CD4-positive, alpha-beta T cell treated with Interleukin-10 for 1 hour (primary cell): ENCODE data around the gene MYG1.
"Not testable (repeated sequence)": the region's sequence is repeated elsewhere in the genome, so short reads cannot be mapped to it uniquely, and the experiment has no call there.

Experiments used
- DNase-seq: peaks from one replicate; pipeline ENCODE4 v3.0.0-alpha.2; 2020

The MYG1 gene

GRCh38 chr12:53287741-53288216 is 11.7 kb upstream of the MYG1 start:
- peak; percentile 83 for DNase-seq

- no peak for DNase-seq
Observed at GRCh38 chr12:53288322-53288721, 11.2 kb upstream of the MYG1 start.

GRCh38 chr12:53289891-53290290 is 9.6 kb upstream of the MYG1 start:
- no peak for DNase-seq

GRCh38 chr12:53290661-53291060 is 8.8 kb upstream of the MYG1 start:
- no peak for DNase-seq

- DNase-seq, result no peak
Observed at GRCh38 chr12:53292426-53292825, 7.1 kb upstream of the MYG1 start.

- DNase-seq, result peak; percentile 93
Observed at GRCh38 chr12:53295070-53295890, 4.2 kb upstream of the MYG1 start, which contains the start of gene PFDN5. PFDN5 (plus strand) TSS chr12:53295542; CDS start chr12:53295568, 26 bp downstream.

- no peak for DNase-seq
Observed at GRCh38 chr12:53295891-53296219, 3.6 kb upstream of the MYG1 start.

GRCh38 chr12:53297106-53297505 is 2.4 kb upstream of the MYG1 start:
- not testable (repeated sequence) for DNase-seq

GRCh38 chr12:53298164-53298563 is 1.3 kb upstream of the MYG1 start:
- no peak for DNase-seq

GRCh38 chr12:53299101-53299453 is 418 bp upstream of the MYG1 start:
- peak; percentile 47 for DNase-seq

- DNase-seq, result no peak
Observed at GRCh38 chr12:53300187-53300586, 692 bp downstream of the MYG1 start.

- DNase-seq, result no peak
Observed at GRCh38 chr12:53302903-53303302, 3.4 kb downstream of the MYG1 start.

- no peak for DNase-seq
Observed at GRCh38 chr12:53306826-53307225, 7.3 kb downstream of the MYG1 start.

GRCh38 chr12:53308276-53308675 is 8.8 kb downstream of the MYG1 start:
- DNase-seq, result no peak

- DNase-seq, result no peak
Observed at GRCh38 chr12:53313996-53314395, 14.5 kb downstream of the MYG1 start.

GRCh38 chr12:53320352-53321195 is 21.1 kb downstream of the MYG1 start:
- DNase-seq, result no peak

GRCh38 chr12:53324113-53324778 is 24.8 kb downstream of the MYG1 start:
- peak; percentile 57 for DNase-seq

- peak; percentile 88 for DNase-seq
Observed at GRCh38 chr12:53324779-53325510, 25.4 kb downstream of the MYG1 start.

- DNase-seq, result peak; percentile 14
Observed at GRCh38 chr12:53325511-53326061, 26.1 kb downstream of the MYG1 start.

- no peak for DNase-seq
Observed at GRCh38 chr12:53326460-53327185, 27.1 kb downstream of the MYG1 start.

GRCh38 chr12:53327435-53328042 is 28.0 kb downstream of the MYG1 start:
- DNase-seq, result peak; percentile 24
